Measurements from ENCODE around the gene IFI6.

The IFI6 gene

DNA sequence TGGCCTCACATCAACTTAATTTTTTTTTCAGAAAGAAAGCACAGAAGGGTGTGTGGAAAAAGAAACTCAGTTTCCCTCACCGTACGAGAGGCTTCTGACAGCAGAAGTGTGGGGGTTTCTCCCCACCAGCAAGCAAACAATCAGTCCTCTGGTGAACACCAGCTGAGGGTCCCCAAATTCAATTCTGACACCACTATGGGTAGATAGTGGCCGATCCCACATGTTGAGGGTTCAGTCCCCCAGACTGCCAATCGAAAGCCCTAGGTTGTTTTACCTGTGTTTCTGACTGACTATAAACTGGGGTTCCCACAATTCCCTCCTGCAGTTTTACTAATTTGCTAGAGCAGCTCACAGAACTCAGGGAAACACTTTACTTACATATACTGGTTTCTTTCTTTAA, 2.1 kb downstream of the IFI6 start:
- DNase-seq: no peak

- peak; percentile 36 for DNase-seq
Measured at GRCh38 chr1:27668808-27669723, 2.9 kb downstream of the IFI6 start.

GRCh38 chr1:27668121-27668807, 3.7 kb downstream of the IFI6 start:
- no peak for DNase-seq

DNA sequence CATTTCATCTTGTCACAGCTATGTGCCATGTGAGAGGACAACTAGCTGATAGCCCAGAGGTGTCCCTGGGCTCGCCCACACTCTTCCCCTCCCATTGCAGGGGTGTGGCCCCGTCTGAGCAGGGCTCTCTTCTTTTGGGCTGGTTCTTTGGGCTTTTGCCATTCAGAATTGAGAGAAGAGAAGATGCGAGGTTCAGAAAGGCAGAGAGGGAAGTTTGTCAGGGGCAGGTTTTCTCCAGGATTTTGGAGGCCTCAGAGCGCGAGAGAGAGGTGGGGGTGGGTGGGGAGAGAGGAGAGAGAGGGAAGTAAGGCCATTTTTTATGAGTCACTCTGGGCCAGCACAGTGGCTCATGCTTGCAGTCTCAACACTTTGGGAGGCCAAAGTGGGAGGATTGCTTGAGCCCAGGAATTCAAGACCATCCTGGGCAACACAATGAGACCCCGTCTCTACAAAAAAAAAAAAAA, 5.2 kb downstream of the IFI6 start:
- no peak for DNase-seq

GRCh38 chr1:27666294-27666693, 5.7 kb downstream of the IFI6 start:
- no peak for DNase-seq

- no peak for DNase-seq
Measured at GRCh38 chr1:27665016-27665651, 6.9 kb downstream of the IFI6 start.

DNA sequence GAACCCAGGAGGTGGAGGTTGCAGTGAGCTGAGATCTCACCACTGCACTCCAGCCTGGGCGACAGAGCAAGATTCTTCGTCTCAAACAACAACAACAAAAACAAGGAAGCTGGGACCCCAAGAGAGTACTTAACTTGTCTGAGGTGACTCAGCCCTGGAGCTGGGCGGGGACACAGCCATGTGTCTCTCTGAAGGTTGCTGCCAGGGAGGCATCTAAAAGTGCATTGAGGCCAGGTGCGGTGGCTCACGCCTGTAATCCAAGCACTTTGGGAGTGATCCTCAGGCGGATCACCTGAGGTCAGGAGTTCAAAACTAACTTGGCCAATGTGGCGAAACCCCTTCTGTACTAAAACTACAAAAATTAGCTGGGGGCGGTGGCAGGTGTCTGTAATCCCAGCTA, 7.7 kb downstream of the IFI6 start:
- DNase-seq: no peak

- DNase-seq: peak; percentile 98
Measured at GRCh38 chr1:27662707-27663393, 9.1 kb downstream of the IFI6 start.

GRCh38 chr1:27662261-27662660, 9.7 kb downstream of the IFI6 start:
- no peak for DNase-seq

- no peak for DNase-seq
Measured at GRCh38 chr1:27661412-27662075, 10.4 kb downstream of the IFI6 start.

GRCh38 chr1:27660300-27660835, 11.6 kb downstream of the IFI6 start:
- no peak for DNase-seq

- DNase-seq: no peak
Measured at GRCh38 chr1:27659497-27660299, 12.3 kb downstream of the IFI6 start.

GRCh38 chr1:27658951-27659496, 13.0 kb downstream of the IFI6 start:
- DNase-seq: no peak

DNA sequence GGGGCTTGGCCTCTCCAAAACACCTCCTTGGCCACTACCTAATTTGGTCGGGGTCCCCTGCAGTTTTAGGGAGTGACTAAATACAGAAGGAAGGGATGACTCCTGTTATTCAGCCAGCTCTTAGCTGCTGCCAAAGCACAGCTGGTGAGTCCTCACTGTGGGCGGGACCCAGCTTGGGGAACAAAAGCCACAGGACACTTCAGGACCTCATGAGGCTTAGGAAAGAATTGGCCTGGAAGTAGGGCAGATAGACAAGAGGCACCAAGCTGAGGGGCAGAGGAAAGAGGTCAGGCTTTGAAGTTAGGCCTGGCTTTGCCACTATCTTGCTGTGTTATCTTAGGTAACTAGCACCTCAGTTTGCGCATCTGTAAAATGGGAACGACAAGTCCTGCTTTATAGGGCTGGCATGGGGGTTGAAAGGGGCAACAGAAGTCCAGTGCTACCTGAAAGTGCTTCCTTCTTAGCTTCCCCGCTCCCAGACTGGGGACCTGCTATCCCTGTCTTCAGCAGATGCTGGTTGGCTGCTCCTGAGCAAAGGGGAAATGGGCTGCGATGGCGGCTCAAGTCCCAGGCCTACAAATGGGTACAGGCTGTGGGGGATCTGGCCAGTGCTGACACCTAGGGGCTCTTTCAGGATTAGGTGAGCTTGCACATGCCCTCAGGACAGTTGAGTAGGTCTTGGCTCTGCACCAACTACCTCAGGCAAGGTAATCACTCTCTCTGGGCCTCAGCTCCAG, 15.7 kb downstream of the IFI6 start:
- no peak for DNase-seq

GRCh38 chr1:27655151-27655937, 16.6 kb downstream of the IFI6 start:
- DNase-seq: no peak

- DNase-seq: no peak
Measured at GRCh38 chr1:27652111-27652864, 19.7 kb downstream of the IFI6 start.

DNA sequence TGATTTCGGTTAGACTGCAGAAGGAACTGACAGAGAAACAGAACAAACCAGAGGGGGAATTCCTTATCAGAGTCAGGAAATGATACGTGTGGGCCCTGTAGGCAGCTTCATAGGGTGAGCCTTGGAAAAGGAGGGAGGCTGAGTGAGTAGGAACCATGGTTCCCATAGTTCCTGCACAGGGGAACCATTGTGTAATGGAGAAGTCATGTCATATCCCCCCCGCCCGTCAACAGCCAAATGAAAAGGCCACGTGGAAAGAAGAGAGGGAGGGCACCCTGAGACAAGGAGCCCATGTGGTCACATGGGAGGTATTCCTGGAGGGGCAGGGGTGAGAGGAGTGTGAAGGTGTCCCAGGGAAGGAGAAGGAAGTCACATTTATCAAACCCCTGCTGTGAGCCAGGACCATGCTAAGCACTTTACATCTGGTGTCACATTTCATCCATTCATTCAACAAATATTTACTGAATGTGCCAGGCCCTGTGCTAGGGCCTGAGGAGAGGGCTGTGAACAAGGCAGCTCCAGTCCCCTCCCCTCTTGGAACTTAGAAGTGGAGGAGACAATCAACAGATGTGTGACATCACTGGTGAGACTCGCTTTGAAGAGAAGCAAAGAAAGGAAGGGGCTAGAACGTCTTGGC, 21.3 kb downstream of the IFI6 start:
- DNase-seq: no peak

GRCh38 chr1:27650171-27650538, 21.8 kb downstream of the IFI6 start:
- no peak for DNase-seq
